RWPE2 (cell line): ENCODE measurements around the gene TMEM59L.
A peak's percentile ranks its signal among the peaks of the same experiment; 100 is the strongest.

ENCODE experiments used
- ATAC-seq: fragments of 200-7000 bp; cut with Tn5 transposase; 3 replicates; pipeline ENCODE4 v1.9.1; 2021; ENCODE audit warnings: low read depth
- DNase-seq: peaks from one replicate; pipeline ENCODE4 v3.0.0-alpha.2; 2020; ENCODE audit warnings: low spot score
- H3K27ac ChIP-seq: fragments of 450-650 bp; 2 replicates; pipeline ENCODE4 v1.5.1; 2017; ENCODE audit warnings: mild to moderate bottlenecking; ENCODE audit not compliant: poor library complexity, severe bottlenecking
- H3K27me3 ChIP-seq: fragments of 250-450 bp; sonication (Bioruptor Pico); 2 replicates; pipeline ENCODE4 v1.5.1; 2021; ENCODE audit warnings: mild to moderate bottlenecking, moderate library complexity; ENCODE audit not compliant: insufficient read depth, poor library complexity, severe bottlenecking
- H3K36me3 ChIP-seq: fragments of 250-450 bp; sonication (Bioruptor Pico); 2 replicates; pipeline ENCODE4 v1.5.1; 2020; ENCODE audit warnings: low read depth, mild to moderate bottlenecking, moderate library complexity
- H3K4me1 ChIP-seq: fragments of 250-450 bp; sonication (Bioruptor Pico); 2 replicates; pipeline ENCODE4 v1.5.1; 2021; ENCODE audit warnings: mild to moderate bottlenecking, moderate library complexity; ENCODE audit not compliant: insufficient read depth, poor library complexity, severe bottlenecking
- H3K4me3 ChIP-seq: fragments of 250-450 bp; sonication (Bioruptor Pico); 2 replicates; pipeline ENCODE4 v1.5.1; 2021; ENCODE audit warnings: mild to moderate bottlenecking, moderate library complexity; ENCODE audit not compliant: severe bottlenecking
- H3K9me3 ChIP-seq: fragments of 250-450 bp; sonication (Bioruptor Pico); 2 replicates; pipeline ENCODE4 v1.5.1; 2021; ENCODE audit warnings: mild to moderate bottlenecking, moderate library complexity; ENCODE audit not compliant: severe bottlenecking
- TF ChIP-seq, protein P1 (sequence below): fragments of 450-650 bp; IDR thresholded peaks from one replicate; pipeline ENCODE4 v1.5.1; 2017; ENCODE audit warnings: mild to moderate bottlenecking, moderate library complexity; ENCODE audit not compliant: poor library complexity, severe bottlenecking

The TMEM59L gene

DNA sequence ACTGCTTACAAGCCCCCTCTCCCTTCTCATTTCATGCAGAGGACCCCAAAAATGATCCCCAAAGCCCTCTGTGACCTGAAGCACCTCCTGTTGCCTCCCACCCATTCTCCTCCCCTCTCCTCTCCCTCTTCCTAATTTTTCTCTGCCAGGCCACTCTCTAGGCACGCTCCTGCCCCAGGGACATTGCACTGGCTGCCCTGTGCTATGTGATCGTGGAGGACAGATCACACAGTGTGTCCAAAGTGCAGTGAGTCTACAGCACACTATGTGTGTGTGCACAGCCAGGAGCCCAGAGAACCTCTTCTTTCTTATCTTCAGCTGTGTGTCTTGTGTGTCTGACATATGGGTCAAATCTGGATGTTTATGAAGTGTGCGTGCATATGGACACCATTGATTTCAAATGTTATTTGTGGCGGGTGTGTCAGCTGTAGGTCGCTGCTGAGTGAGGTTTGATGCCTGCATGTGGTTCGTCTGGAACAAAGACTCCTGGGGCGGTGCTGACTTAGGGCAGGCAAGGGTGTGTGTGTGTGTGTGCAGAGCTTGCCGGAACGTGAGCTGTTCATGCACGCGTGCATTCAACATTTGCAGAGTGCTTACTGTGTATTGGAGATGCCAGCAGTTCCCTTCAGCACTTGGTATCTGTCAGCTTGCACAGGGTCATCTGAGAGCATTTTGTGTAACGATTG is 22.1 kb downstream of the TMEM59L start:
- TF ChIP-seq, protein P1, sequence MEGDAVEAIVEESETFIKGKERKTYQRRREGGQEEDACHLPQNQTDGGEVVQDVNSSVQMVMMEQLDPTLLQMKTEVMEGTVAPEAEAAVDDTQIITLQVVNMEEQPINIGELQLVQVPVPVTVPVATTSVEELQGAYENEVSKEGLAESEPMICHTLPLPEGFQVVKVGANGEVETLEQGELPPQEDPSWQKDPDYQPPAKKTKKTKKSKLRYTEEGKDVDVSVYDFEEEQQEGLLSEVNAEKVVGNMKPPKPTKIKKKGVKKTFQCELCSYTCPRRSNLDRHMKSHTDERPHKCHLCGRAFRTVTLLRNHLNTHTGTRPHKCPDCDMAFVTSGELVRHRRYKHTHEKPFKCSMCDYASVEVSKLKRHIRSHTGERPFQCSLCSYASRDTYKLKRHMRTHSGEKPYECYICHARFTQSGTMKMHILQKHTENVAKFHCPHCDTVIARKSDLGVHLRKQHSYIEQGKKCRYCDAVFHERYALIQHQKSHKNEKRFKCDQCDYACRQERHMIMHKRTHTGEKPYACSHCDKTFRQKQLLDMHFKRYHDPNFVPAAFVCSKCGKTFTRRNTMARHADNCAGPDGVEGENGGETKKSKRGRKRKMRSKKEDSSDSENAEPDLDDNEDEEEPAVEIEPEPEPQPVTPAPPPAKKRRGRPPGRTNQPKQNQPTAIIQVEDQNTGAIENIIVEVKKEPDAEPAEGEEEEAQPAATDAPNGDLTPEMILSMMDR = no peak
- Histone ChIP-seq H3K27ac (no peak overlapping the region), H3K9me3 (no peaks in the 10 kb centered on the region), H3K4me3 (no peak overlapping the region), H3K27me3 (no peaks in the 10 kb centered on the region), H3K36me3 (no peaks in the 10 kb centered on the region), H3K4me1 (peaks cover 6% of the 10 kb centered on the region)
- no peak for ATAC-seq
- DNase-seq = no peak

DNA sequence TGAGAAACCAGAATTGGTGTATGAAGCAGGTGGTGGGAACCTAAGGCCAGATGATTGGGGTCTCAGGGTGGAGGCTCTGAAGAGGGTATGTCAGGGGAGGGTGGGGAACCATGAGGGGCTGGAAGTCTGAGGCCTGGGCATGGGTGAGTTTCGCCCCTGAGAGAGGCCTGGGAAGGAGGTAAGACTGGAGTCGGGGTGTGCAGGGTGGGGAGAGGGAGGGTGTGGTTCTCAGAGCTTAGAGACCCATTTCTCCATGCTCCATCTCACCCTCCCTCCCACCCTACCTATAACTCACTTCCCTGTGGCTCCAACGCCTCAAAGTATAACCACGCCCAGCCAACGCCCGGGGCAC is 23.1 kb downstream of the TMEM59L start:
- H3K4me3 ChIP-seq = no peak overlapping the region

GRCh38 chr19:18636183-18636968 is 23.7 kb downstream of the TMEM59L start:
- peak overlapping the region; percentile 24 for H3K27ac ChIP-seq
- H3K4me1 ChIP-seq = peaks cover 6% of the 10 kb centered on the region
- H3K27me3 ChIP-seq = no peaks in the 10 kb centered on the region
- H3K9me3 ChIP-seq = no peaks in the 10 kb centered on the region
- H3K36me3 ChIP-seq = no peaks in the 10 kb centered on the region
- ATAC-seq (peak; percentile 92), DNase-seq (peak; percentile 96)
- TF ChIP-seq, protein P1 = no peak
- peak overlapping the region; percentile 74 for H3K4me3 ChIP-seq

More for the DNA sequence above, 23.1 kb downstream of the TMEM59L start:
- H3K27ac ChIP-seq = peak overlapping the region; percentile 24
- DNase-seq = no peak
- ATAC-seq = peak; percentile 3
- H3K36me3 ChIP-seq = no peaks in the 10 kb centered on the region
- TF ChIP-seq, protein P1 = no peak
- H3K9me3 ChIP-seq = no peaks in the 10 kb centered on the region
- H3K27me3 ChIP-seq = no peaks in the 10 kb centered on the region
- peaks cover 6% of the 10 kb centered on the region for H3K4me1 ChIP-seq

GRCh38 chr19:18636969-18637629 is 24.4 kb downstream of the TMEM59L start, which contains the start of gene KLHL26:
Gene KLHL26, plus strand, starts transcription at chr19:18637028. Its CDS starts 27 bp downstream, at chr19:18637055.
- no peaks in the 10 kb centered on the region for H3K27me3 ChIP-seq
- no peaks in the 10 kb centered on the region for H3K36me3 ChIP-seq
- H3K4me3 ChIP-seq = peak within 1 kb of the TSS; percentile 74
- H3K9me3 ChIP-seq = no peaks in the 10 kb centered on the region
- TF ChIP-seq, protein P1 = no peak
- H3K27ac ChIP-seq = peak within 1 kb of the TSS; percentile 24
- DNase-seq (no peak), ATAC-seq (no peak)
- peaks cover 6% of the 10 kb centered on the region for H3K4me1 ChIP-seq
